Medulla oblongata (tissue), 1 donor: ENCODE data around the gene ATL3.
"Not testable (repeated sequence)": the region's sequence is repeated elsewhere in the genome, so short reads cannot be mapped to it uniquely, and the experiment has no call there.

Experiments
- DNase-seq: peaks from one replicate; pipeline ENCODE4 v3.0.0-alpha.2; 2015; ENCODE audit errors: extremely low spot score

ATL3 gene, protein sequence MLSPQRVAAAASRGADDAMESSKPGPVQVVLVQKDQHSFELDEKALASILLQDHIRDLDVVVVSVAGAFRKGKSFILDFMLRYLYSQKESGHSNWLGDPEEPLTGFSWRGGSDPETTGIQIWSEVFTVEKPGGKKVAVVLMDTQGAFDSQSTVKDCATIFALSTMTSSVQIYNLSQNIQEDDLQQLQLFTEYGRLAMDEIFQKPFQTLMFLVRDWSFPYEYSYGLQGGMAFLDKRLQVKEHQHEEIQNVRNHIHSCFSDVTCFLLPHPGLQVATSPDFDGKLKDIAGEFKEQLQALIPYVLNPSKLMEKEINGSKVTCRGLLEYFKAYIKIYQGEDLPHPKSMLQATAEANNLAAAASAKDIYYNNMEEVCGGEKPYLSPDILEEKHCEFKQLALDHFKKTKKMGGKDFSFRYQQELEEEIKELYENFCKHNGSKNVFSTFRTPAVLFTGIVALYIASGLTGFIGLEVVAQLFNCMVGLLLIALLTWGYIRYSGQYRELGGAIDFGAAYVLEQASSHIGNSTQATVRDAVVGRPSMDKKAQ

DNA sequence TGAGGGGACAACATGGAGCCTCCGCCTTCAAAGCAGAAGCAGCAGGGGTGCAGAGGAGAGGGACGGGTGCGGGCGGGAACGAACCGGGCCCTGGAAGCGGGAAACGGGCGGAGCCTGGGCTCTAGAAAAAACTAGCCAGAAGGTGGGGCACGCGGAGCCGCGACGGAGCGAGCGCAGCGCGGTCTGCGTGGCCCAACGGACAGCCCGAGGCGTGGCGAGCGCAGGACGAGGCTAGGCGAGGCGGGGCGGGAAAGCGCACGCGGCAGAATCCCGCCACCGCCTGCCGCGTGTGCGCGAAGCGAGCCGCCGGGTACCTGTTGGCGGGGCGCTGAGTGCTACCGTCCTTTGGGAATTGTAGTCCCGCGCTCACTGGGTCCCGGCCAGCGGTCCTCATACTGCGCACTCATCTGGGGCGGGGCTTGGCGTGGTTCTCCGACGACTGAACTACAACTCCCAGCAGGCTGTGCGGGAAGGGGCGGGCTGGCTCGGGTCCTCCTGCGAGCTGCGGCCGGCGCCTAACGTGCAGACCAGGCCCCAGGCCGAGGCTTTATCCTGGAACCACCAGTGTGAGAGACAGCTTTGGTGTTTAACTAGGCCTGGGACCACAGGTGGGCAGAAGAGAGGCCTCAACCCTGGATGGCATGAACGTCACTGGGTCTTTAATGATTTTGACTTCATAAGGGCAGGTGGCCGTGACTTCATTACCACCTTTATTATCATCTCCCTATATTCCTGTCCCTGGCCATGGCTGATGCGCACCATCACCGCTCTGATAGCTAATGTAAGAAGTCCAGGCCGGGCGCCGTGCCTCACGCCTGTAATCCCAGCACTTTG lies at the start of gene ATL3:
Gene ATL3 (minus strand): TSS at position 55 of the 834 bp plus-strand sequence. CDS start 41 bp downstream, at position 14.
- DNase-seq, result peak; percentile 96

- no peak for DNase-seq
These were observed 49.4 kb upstream of the ATL3 start for GRCh38 chr11:63720611-63721010.

DNA sequence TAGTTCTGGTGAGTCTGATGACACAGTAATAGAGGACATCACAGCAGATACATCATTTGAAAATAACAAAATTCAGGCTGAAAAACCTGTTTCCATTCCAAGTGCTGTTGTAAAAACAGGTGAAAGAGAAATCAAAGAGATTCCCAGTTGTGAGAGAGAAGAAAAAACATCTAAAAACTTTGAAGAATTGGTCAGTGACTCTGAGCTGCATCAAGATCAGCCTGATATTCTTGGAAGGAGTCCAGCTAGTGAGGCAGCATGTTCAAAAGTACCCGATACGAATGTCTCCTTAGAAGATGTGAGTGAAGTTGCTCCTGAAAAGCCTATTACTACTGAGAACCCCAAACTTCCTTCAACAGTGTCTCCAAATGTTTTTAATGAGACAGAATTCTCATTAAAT lies 48.8 kb upstream of the ATL3 start:
- DNase-seq, result peak; percentile 55

DNA sequence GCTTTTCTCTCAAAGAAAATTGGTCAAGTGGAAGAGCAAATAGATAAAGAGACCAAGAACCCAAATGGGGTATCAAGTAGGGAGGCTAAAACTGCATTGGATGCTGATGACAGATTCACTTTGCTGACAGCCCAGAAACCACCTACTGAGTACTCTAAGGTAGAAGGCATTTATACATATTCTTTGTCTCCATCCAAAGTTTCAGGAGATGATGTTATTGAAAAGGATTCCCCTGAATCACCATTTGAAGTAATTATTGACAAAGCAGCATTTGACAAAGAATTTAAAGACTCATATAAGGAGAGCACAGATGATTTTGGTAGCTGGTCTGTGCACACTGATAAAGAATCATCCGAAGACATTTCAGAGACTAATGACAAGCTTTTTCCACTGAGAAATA lies 47.8 kb upstream of the ATL3 start:
- no peak for DNase-seq

- DNase-seq, result no peak
These were observed 44.9 kb upstream of the ATL3 start for GRCh38 chr11:63716046-63716445.

DNA sequence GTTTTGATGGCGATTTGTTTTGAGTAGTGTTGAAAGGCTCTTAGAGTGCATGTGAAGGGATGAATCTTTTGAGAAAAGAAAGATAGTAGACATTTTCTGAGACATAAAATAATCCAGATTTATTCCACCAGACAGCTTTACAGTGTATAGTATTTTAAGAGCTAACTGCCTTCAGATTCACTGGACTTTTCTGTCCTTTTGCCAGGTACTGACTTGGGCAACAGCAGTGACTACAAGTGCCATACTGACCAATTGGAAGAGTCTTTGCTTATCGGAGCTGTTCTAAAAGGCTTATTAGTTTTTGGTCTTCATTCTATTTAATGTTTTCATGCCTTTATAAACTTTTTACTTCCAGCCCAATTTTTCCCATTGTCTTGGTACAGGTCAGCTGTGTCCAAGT lies 42.6 kb upstream of the ATL3 start:
- no peak for DNase-seq

- DNase-seq, result no peak
These were observed 40.7 kb upstream of the ATL3 start for GRCh38 chr11:63711838-63712237.

DNA sequence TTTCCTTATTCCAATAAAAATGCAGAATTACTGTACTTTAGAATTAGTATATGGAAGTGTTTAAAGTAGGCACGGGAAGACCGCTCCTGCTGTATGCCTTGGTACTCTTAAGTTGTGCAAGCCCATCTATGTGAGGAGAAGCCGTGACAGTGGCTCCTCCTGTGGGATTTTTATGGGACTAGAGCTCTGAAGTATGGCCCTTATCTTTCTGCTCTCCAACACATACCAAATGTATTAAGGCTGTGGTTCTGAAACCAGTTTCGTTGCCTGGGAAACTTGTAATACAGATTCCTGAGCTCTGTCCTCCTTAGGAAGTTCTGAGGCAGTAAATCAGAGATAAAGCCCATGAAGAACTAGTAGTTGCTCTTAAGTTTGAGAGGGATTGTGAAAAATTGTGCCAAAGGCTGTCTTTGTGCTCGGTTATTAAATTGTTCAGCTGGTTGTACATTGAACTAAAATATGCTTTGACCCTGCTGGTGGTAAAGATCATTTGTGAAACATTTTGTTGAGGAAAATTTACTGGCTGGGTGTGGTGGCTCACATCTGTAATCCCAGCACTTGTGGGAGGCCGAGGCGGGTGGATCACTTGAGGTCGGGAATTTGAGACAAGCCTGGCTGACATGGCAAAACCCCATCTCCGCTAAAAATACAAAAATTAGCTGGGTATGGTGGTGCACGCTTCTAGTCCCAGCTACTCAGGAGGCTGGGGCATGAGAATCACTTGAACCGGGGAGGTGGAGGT lies 39.5 kb upstream of the ATL3 start:
- DNase-seq, result no peak

- DNase-seq, result no peak
These were observed 38.2 kb upstream of the ATL3 start for GRCh38 chr11:63709336-63709884.

DNA sequence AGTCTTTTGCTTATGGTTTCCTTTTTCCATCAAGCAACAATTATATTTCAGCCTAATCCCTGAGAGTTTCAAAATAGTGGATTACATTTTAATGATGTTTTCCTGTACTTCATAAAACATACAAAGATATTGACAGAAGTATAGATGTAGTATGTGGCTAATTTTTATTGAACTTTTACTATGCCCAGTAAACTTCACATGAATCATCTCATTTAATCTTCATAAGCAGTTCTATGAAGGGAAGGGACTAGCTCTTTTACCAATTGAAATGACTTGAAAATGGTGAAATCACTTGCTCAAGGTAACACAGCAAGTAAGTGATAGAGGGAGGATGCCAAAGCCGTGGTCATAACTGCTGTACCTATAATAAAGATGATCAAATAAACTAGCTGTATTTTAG lies 37.6 kb upstream of the ATL3 start:
- no peak for DNase-seq

GRCh38 chr11:63705526-63705925 lies 34.4 kb upstream of the ATL3 start:
- DNase-seq, result peak; percentile 45

DNA sequence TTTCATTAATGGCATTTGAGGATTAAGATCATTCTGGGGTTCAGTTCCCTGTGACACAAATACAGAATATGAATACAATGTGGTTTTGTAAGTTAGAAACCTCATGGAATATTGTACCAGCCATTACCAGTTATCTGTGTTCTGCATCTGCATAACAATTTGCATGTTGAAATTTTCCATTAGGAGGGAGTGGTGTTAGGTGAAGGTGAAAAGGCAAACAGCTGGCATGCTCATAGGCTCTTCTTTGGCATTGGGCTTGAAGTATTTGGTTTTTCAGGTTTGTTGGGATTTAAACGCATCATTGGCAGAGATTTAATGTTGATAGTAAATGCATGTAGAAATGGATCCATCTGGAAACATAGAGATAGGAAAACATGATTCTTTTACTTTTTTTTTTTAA lies 28.7 kb upstream of the ATL3 start:
- DNase-seq, result no peak

DNA sequence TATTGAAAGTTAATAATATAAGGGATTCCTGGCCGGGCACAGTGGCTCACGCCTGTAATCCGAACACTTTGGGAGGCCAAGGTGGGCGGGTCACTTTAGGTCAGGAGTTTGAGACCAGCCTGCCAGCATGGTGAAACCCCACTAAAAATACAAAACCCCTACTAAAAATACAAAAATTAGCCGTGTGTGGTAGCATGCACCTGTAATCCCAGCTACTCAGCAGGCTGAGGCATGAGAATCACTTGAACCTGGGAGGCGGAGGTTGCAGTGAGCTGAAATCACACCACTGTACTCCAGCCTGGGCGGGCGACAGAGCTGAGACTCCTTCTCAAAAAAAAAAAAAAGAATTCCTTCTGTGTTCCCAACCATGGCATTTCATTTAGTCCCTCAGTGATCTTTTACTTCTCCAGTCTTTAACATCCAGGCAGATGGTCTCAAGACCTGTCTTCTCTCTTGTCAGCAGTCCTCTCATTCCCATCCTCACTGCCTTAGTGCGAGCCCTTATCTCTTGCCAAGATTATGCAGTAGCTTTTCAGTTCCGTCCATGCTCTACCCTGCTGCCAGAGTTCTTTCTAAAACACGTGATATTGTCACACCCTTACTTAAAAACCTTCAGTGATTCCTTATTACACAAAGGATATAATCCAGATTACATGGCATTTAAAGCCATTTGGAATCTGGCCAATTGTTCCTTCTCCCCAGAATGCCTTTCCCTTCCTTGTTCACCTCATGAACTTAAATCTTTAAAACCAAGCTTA lies 28.0 kb upstream of the ATL3 start:
- DNase-seq, result no peak

DNA sequence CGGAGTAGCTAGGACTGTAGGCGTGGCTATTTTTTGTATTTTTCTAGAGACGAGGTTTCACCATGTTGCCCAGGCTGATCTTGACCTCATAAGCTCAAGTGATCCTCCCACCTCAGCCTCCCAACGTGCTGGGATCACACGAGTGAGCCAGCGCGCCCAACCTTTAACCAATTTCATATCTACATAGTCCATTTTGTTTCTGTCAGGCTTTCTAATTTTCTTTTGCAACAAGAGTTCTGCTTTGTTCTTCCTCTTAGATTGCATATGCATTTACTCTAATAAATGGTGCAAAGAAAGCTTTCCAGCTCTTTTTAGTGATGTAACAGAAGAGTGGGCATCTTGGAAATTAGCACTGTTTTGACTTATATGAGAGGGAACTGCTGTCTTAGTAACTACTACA lies 23.4 kb upstream of the ATL3 start:
- no peak for DNase-seq

- no peak for DNase-seq
These were observed 16.7 kb upstream of the ATL3 start for GRCh38 chr11:63687845-63688244.

DNA sequence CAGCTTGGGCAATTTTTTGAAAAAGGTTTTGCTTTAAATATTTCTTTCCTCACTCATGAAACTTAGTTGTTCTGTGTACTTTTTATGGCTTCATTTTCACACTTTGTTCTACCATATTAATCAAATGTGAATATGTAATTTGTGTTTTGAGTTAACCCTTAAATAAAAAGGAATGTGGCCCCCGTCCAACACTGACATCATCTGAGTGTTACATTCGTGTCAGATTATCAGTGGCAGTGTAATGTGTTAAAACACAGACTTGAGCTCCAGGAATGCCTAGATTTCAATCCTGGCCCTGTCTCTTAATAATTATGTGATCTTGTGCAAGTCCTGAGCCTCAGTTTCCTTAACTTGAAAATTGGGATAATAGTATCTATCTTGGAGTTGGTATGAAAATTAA lies 15.8 kb upstream of the ATL3 start:
- DNase-seq, result no peak

GRCh38 chr11:63685158-63685721 lies 14.1 kb upstream of the ATL3 start:
- DNase-seq, result not testable (repeated sequence)

GRCh38 chr11:63683133-63683991 lies 12.2 kb upstream of the ATL3 start:
- peak; percentile 81 for DNase-seq
